PC-9 (cell line): Measurements from ENCODE around the gene OBSCN.

Experiments
- CTCF ChIP-seq: fragments of 200-600 bp; sonication (generic); conservative IDR thresholded peaks from 2 replicates; pipeline ENCODE4 v1.6.1; 2017; ENCODE audit warnings: mixed run types, antibody characterized with exemption, mild to moderate bottlenecking, moderate library complexity
- EZH2 ChIP-seq: fragments of 200-600 bp; sonication (generic); IDR thresholded peaks from 2 replicates; pipeline ENCODE4 v1.8.0; 2017; ENCODE audit warnings: antibody characterized with exemption, low read depth

GRCh38 chr1:228314658-228315483 is 107.0 kb downstream of the OBSCN start:
- TF ChIP-seq EZH2 (no peak), CTCF (no peak)
